OCI-LY3 (cell line): ENCODE data around the gene LRP1B.

Experiments used
- EZH2phosphoT487 ChIP-seq: fragments of 200-600 bp; shearing (Covaris generic); IDR thresholded peaks from 2 replicates; pipeline ENCODE4 v1.6.1; 2018; ENCODE audit warnings: antibody characterized with exemption, mixed run types, low read depth
- TF ChIP-seq, protein P1 (sequence below): fragments of 200-600, 300-600 bp; sonication (generic); IDR thresholded peaks from 2 replicates; pipeline ENCODE4 v1.5.1; 2014; ENCODE audit warnings: antibody characterized with exemption, low read length, low read depth

DNA sequence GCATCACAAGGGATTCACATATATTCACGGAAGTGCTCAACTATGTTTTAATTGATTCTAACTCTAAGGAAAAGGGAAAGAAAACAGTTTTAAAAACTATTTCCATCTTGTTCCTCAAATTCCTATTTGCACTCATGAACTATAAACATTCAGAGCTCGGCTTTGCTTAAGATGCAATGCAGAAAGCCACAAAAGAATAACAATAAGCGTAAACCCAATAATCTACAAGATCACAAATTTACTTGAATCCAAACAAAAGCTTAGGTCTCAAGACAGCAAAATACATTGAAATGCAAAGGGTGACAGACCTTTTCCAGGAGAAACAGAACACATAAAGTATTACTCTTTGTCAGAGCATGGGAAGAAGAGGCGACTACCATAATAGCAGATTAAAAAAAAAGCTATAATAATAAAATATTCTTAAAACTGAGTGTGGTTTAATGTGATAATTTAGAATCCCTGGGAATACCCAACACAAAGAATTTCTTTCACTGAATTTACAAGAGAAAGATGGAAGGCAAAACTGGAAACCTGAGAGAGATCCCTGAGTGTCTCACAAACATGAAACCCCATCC, 1094.9 kb downstream of the LRP1B start:
- TF ChIP-seq, protein P1, sequence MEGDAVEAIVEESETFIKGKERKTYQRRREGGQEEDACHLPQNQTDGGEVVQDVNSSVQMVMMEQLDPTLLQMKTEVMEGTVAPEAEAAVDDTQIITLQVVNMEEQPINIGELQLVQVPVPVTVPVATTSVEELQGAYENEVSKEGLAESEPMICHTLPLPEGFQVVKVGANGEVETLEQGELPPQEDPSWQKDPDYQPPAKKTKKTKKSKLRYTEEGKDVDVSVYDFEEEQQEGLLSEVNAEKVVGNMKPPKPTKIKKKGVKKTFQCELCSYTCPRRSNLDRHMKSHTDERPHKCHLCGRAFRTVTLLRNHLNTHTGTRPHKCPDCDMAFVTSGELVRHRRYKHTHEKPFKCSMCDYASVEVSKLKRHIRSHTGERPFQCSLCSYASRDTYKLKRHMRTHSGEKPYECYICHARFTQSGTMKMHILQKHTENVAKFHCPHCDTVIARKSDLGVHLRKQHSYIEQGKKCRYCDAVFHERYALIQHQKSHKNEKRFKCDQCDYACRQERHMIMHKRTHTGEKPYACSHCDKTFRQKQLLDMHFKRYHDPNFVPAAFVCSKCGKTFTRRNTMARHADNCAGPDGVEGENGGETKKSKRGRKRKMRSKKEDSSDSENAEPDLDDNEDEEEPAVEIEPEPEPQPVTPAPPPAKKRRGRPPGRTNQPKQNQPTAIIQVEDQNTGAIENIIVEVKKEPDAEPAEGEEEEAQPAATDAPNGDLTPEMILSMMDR, result no peak
- no peak for TF ChIP-seq EZH2phosphoT487
